Keratinocyte (primary cell): Measurements from ENCODE around the gene MGAT3. TPM values are rescaled to one million over a fixed set of nuclear protein-coding genes. Genes with fewer than 3 reads are reported as not detected.

ENCODE experiments used
- DNase-seq: peaks from one replicate; pipeline ENCODE4 v3.0.0-alpha.2; 2011; ENCODE audit warnings: low read depth, missing footprints, low spot score
- FAIRE-seq: peaks from 2 replicates; lab custom pipeline; 2011; peaks lifted over from hg19 to GRCh38; lab: Jason Lieb, UNC
- H2AFZ ChIP-seq: 2 replicates; pipeline ENCODE4 v1.6.0; 2012; ENCODE audit warnings: low read length, control low read depth, inconsistent platforms; ENCODE audit not compliant: control insufficient read depth
- H3K27ac ChIP-seq: 2 replicates; pipeline ENCODE4 v1.5.1; 2011; ENCODE audit warnings: low read length; ENCODE audit not compliant: control insufficient read depth, insufficient read depth
- H3K27me3 ChIP-seq: 3 replicates; pipeline ENCODE4 v1.6.0; 2011; ENCODE audit warnings: low read length; ENCODE audit not compliant: control insufficient read depth, insufficient read depth; ENCODE audit errors: extremely low read depth
- H3K36me3 ChIP-seq, 2 experiments: 2 replicates in 1 of 2; 3 replicates in 1 of 2; pipeline ENCODE4 v1.5.1; 2011; ENCODE audit warnings: low read length in 2 of 2, mild to moderate bottlenecking in 1 of 2; ENCODE audit not compliant: control insufficient read depth in 2 of 2, insufficient read depth in 2 of 2; ENCODE audit errors: extremely low read depth in 1 of 2
- H3K4me1 ChIP-seq: 3 replicates; pipeline ENCODE4 v1.5.1; 2011; ENCODE audit warnings: low read length; ENCODE audit not compliant: control insufficient read depth, insufficient read depth; ENCODE audit errors: extremely low read depth
- H3K4me2 ChIP-seq: 3 replicates; pipeline ENCODE4 v1.6.0; 2011; ENCODE audit warnings: low read depth, low read length; ENCODE audit not compliant: control insufficient read depth, insufficient read depth; ENCODE audit errors: extremely low read depth
- H3K4me3 ChIP-seq, 3 experiments: fragments of 200-600 bp in 1 of 3; sonication (generic) in 1 of 3; 2 replicates in 2 of 3; 3 replicates in 1 of 3; pipeline ENCODE4 v1.5.1; 2011 to 2016; ENCODE audit warnings: low read length in 3 of 3, mild to moderate bottlenecking in 3 of 3, control low read depth in 2 of 3, inconsistent platforms in 1 of 3, low read depth in 1 of 3, mixed read lengths in 1 of 3, mixed run types in 1 of 3, moderate library complexity in 1 of 3; ENCODE audit not compliant: control insufficient read depth in 2 of 3, insufficient read depth in 2 of 3; ENCODE audit errors: extremely low read depth in 1 of 3
- H3K79me2 ChIP-seq: 2 replicates; pipeline ENCODE4 v1.6.0; 2012; ENCODE audit warnings: low read length; ENCODE audit not compliant: control insufficient read depth, insufficient read depth
- H3K9ac ChIP-seq: 3 replicates; pipeline ENCODE4 v1.6.0; 2011; ENCODE audit warnings: low read length; ENCODE audit not compliant: control insufficient read depth, insufficient read depth; ENCODE audit errors: extremely low read depth
- H3K9me1 ChIP-seq: 3 replicates; pipeline ENCODE4 v1.6.0; 2011; ENCODE audit warnings: low read length; ENCODE audit not compliant: control insufficient read depth, insufficient read depth; ENCODE audit errors: extremely low read depth
- H3K9me3 ChIP-seq: 2 replicates; pipeline ENCODE4 v1.5.1; 2012; ENCODE audit warnings: low read depth, low read length; ENCODE audit not compliant: control insufficient read depth
- H4K20me1 ChIP-seq: 3 replicates; pipeline ENCODE4 v1.6.0; 2011; ENCODE audit warnings: low read length; ENCODE audit not compliant: control insufficient read depth, insufficient read depth; ENCODE audit errors: extremely low read depth
- CTCF ChIP-seq, 3 experiments: IDR thresholded peaks in 1 of 3; conservative IDR thresholded peaks in 1 of 3; optimal IDR thresholded peaks in 1 of 3; 2 replicates in 2 of 3; 3 replicates in 1 of 3; pipeline versions ENCODE3 to v1.5.1; 2011; ENCODE audit warnings: low read length in 3 of 3, mild to moderate bottlenecking in 3 of 3, moderate library complexity in 2 of 3, control low read depth in 1 of 3, inconsistent platforms in 1 of 3; ENCODE audit not compliant: insufficient read depth in 2 of 3; ENCODE audit errors: extremely low read depth in 1 of 3
- EZH2 ChIP-seq: IDR thresholded peaks from one replicate; pipeline ENCODE4 v1.6.1; 2012; ENCODE audit warnings: inconsistent platforms, mild to moderate bottlenecking, low read length, moderate library complexity
- dilution Hi-C: fragments of 300-500 bp; cut with MboI; formaldehyde crosslinking; loops from one replicate; pipeline ENCODE4 v1.7.0; 2020; ENCODE audit warnings: low sequenced_read_pairs; ENCODE audit not compliant: extremely low pct_ligation_motif_present
- polyA plus RNA-seq, 5 experiments: library from polyadenylated mRNA; depleted of rRNA in 3 of 5; stranded (reverse) in 3 of 5; stranded (forward) in 1 of 5; unstranded in 1 of 5; fragments of >200 nt; gene quantifications; 1 replicate in 1 of 5; 2 replicates in 3 of 5; 3 replicates in 1 of 5; pipeline versions ENCODE4 v1.2.1 to v1.2.3, GENCODE V29; 2011 to 2012; ENCODE audit warnings: missing spikeins in 2 of 5, low read depth in 1 of 5, low replicate concordance in 1 of 5

MGAT3 gene
- polyA plus RNA-seq, 1 donor (not counting 4 experiments of a cell fraction or from before 2014, with no cell fraction given): not detected

GRCh38 chr22:39477542-39477941 is 20.7 kb downstream of the MGAT3 start:
- peaks cover 3% of the 10 kb centered on the region for H3K27me3 ChIP-seq
- H3K36me3 ChIP-seq: no peaks in the 10 kb centered on the region
- no peak for DNase-seq
- no peaks in the 10 kb centered on the region for H3K9me1 ChIP-seq
- no peaks in the 10 kb centered on the region for H3K4me1 ChIP-seq
- FAIRE-seq: no peak
- H3K9me3 ChIP-seq: no peaks in the 10 kb centered on the region
- H4K20me1 ChIP-seq: peaks cover under 1% of the 10 kb centered on the region
- no peak overlapping the region for H3K4me3 ChIP-seq
- H3K4me2 ChIP-seq: no peak overlapping the region
- no peak overlapping the region for H2AFZ ChIP-seq
- no peak overlapping the region for H3K9ac ChIP-seq
- TF ChIP-seq CTCF (optimal IDR thresholded peaks at IDR 0.05 in 1 of 3, IDR thresholded peaks at IDR 0.05 in 1 of 3, conservative IDR thresholded peaks at IDR 0.05 in 1 of 3; ENCODE audit: extremely low read depth in 1 of 3, insufficient read depth in 2 of 3, low read length in 3 of 3): no peak
- dilution Hi-C loops: no loop called here
- H3K79me2 ChIP-seq: no peaks in the 10 kb centered on the region
- no peak overlapping the region for H3K27ac ChIP-seq

DNA sequence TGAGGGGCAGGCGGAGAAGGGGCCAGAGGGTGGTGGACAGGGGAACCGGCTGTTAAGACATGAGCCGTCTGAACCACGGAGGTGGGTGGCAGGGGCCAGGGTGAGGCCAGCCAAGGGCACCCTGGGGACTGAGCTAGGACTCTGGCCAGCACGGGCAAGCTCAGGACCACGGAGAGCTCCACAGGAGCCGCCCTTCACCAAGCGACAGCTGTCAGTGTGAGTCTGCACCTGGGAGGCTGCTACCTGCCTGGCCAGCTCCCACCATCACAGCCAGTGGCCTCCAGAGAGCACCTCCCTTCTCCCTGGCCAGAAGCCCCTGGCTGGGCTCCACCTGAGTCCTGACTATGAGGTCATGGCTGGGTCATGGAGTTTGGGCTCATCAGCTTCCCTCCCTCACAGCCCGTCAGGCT is 21.6 kb downstream of the MGAT3 start:
- TF ChIP-seq CTCF (optimal IDR thresholded peaks at IDR 0.05 in 1 of 3, IDR thresholded peaks at IDR 0.05 in 1 of 3, conservative IDR thresholded peaks at IDR 0.05 in 1 of 3; ENCODE audit: extremely low read depth in 1 of 3, insufficient read depth in 2 of 3, low read length in 3 of 3) (no peak), EZH2 (no peak)
- Histone ChIP-seq H3K4me1 (no peaks in the 10 kb centered on the region), H3K9me1 (no peaks in the 10 kb centered on the region), H3K79me2 (no peaks in the 10 kb centered on the region), H3K36me3 (no peaks in the 10 kb centered on the region), H2AFZ (no peak overlapping the region), H3K27me3 (no peaks in the 10 kb centered on the region), H4K20me1 (no peaks in the 10 kb centered on the region), H3K27ac (no peak overlapping the region), H3K4me2 (no peak overlapping the region), H3K4me3 (no peak overlapping the region), H3K9ac (no peak overlapping the region), H3K9me3 (no peaks in the 10 kb centered on the region)
- DNase-seq: no peak
- dilution Hi-C loops: no loop called here
- FAIRE-seq: no peak
